GM23338 (cell line): ENCODE results near the gene TSPEAR. TPM values are rescaled to one million over a fixed set of nuclear protein-coding genes. Genes with fewer than 3 reads are reported as not detected.

ENCODE experiments used
- ATAC-seq: fragments of 200-7000 bp; cut with Tn5 transposase; 3 replicates; pipeline ENCODE4 v1.9.1; 2020
- DNase-seq: peaks from one replicate; pipeline ENCODE4 v3.0.0-alpha.2; 2015; ENCODE audit warnings: low spot score
- H2AFZ ChIP-seq: fragments of 200-600 bp; sonication (generic); 2 replicates; pipeline ENCODE4 v1.8.0; 2016; ENCODE audit warnings: antibody characterized with exemption, mild to moderate bottlenecking, moderate library complexity
- H3F3A ChIP-seq: fragments of 200-600 bp; sonication (generic); replicated peaks from 2 replicates; pipeline ENCODE4 v1.8.0; 2017; ENCODE audit warnings: antibody characterized with exemption, mixed run types, low read depth
- H3K27ac ChIP-seq: fragments of 200-600 bp; sonication (generic); 2 replicates; pipeline ENCODE4 v1.6.1; 2016; ENCODE audit warnings: low read depth
- H3K27me3 ChIP-seq: fragments of 200-600 bp; sonication (generic); 2 replicates; pipeline ENCODE4 v1.8.0; 2016; ENCODE audit warnings: mild to moderate bottlenecking, mixed run types, moderate library complexity; ENCODE audit not compliant: insufficient read depth
- H3K36me3 ChIP-seq: fragments of 200-600 bp; sonication (generic); 2 replicates; pipeline ENCODE4 v1.8.0; 2016; ENCODE audit warnings: mild to moderate bottlenecking; ENCODE audit not compliant: insufficient read depth
- H3K4me1 ChIP-seq: fragments of 200-600 bp; sonication (generic); 2 replicates; pipeline ENCODE4 v1.8.0; 2016; ENCODE audit warnings: mild to moderate bottlenecking, moderate library complexity; ENCODE audit not compliant: insufficient read depth
- H3K4me2 ChIP-seq: fragments of 200-600 bp; sonication (generic); 2 replicates; pipeline ENCODE4 v1.7.1; 2017; ENCODE audit warnings: mixed run types
- H3K4me3 ChIP-seq: fragments of 200-600 bp; sonication (generic); 2 replicates; pipeline ENCODE4 v1.6.1; 2016; ENCODE audit warnings: mixed run types
- H3K79me2 ChIP-seq: fragments of 200-600 bp; sonication (generic); replicated peaks from 2 replicates; pipeline ENCODE4 v1.8.0; 2017; ENCODE audit warnings: mild to moderate bottlenecking; ENCODE audit not compliant: insufficient read depth
- H3K9me2 ChIP-seq: fragments of 200-600 bp; sonication (generic); 2 replicates; pipeline ENCODE4 v1.8.0; 2017; ENCODE audit not compliant: insufficient read depth
- H4K20me1 ChIP-seq: fragments of 200-600 bp; sonication (generic); replicated peaks from 2 replicates; pipeline ENCODE4 v1.8.0; 2017; ENCODE audit warnings: mild to moderate bottlenecking; ENCODE audit not compliant: insufficient read depth
- H3K27ac Mint-ChIP-seq: 2 replicates; pipeline ENCODE4 v1.8.0; 2020; ENCODE audit warnings: inconsistent platforms, mild to moderate bottlenecking, moderate library complexity, mixed read lengths
- H3K27me3 Mint-ChIP-seq: 3 replicates; pipeline ENCODE4 v1.8.0; 2022; ENCODE audit warnings: low read depth, mild to moderate bottlenecking, moderate library complexity, mixed read lengths, inconsistent platforms; ENCODE audit not compliant: insufficient read depth, poor library complexity
- H3K36me3 Mint-ChIP-seq: 3 replicates; pipeline ENCODE4 v1.8.0; 2021; ENCODE audit warnings: low read depth, mild to moderate bottlenecking, inconsistent platforms, moderate library complexity, mixed read lengths
- H3K4me1 Mint-ChIP-seq: 3 replicates; pipeline ENCODE4 v1.8.0; 2020; ENCODE audit warnings: mild to moderate bottlenecking, inconsistent platforms, mixed read lengths
- H3K4me3 Mint-ChIP-seq: 3 replicates; pipeline ENCODE4 v1.8.0; 2021; ENCODE audit warnings: moderate library complexity, mild to moderate bottlenecking, inconsistent platforms, mixed read lengths
- H3K9me3 Mint-ChIP-seq: 3 replicates; pipeline ENCODE4 v1.8.0; 2020; ENCODE audit warnings: moderate library complexity, mild to moderate bottlenecking, inconsistent platforms, mixed read lengths
- CREB1 ChIP-seq: fragments of 250-450 bp; sonication (Bioruptor Pico); IDR thresholded peaks from 2 replicates; pipeline ENCODE4 v1.5.0; 2020; ENCODE audit warnings: low read depth, mild to moderate bottlenecking, moderate library complexity
- EZH2 ChIP-seq: fragments of 200-600 bp; sonication (generic); IDR thresholded peaks from one replicate; pipeline ENCODE4 v1.8.0; 2017; ENCODE audit warnings: antibody characterized with exemption, mild to moderate bottlenecking, low read depth; ENCODE audit not compliant: unreplicated experiment
- EZH2phosphoT487 ChIP-seq: fragments of 200-600 bp; sonication (generic); IDR thresholded peaks from one replicate; pipeline ENCODE4 v1.8.1; 2018; ENCODE audit warnings: antibody characterized with exemption; ENCODE audit not compliant: unreplicated experiment
- JUNB ChIP-seq: IDR thresholded peaks from one replicate; pipeline ENCODE4 v1.6.1; 2016; ENCODE audit warnings: antibody characterized with exemption; ENCODE audit not compliant: unreplicated experiment
- NANOG ChIP-seq: IDR thresholded peaks from 2 replicates; pipeline ENCODE4 v1.6.1; 2016; ENCODE audit warnings: antibody characterized with exemption, borderline replicate concordance
- POLR2AphosphoS5 ChIP-seq: IDR thresholded peaks from 2 replicates; pipeline ENCODE4 v1.6.1; 2016; ENCODE audit warnings: antibody characterized with exemption, low read depth
- STAT1 ChIP-seq: IDR thresholded peaks from one replicate; pipeline ENCODE4 v1.6.1; 2016; ENCODE audit warnings: antibody characterized with exemption; ENCODE audit not compliant: unreplicated experiment
- ZNF114 ChIP-seq: fragments of 250-450 bp; sonication (Bioruptor Pico); IDR thresholded peaks from 2 replicates; pipeline ENCODE4 v1.5.0; 2020; ENCODE audit warnings: mild to moderate bottlenecking, moderate library complexity
- ZNF331 ChIP-seq: fragments of 250-450 bp; sonication (Bioruptor Pico); IDR thresholded peaks from 2 replicates; pipeline ENCODE4 v1.5.0; 2020; ENCODE audit warnings: low read depth, mild to moderate bottlenecking, moderate library complexity
- polyA plus RNA-seq: library from polyadenylated mRNA; unstranded; fragments of >200 nt; fragmentation: Nextera tagmentation; extraction: Ambion mirVana; gene quantifications from 2 replicates; pipeline ENCODE4 v1.2.1, GENCODE V29; 2016
- total RNA-seq: library from RNA; depleted of rRNA; stranded (reverse); fragments of >200 nt; shearing (Covaris generic); gene quantifications from 2 replicates; pipeline ENCODE4 v1.2.3, GENCODE V29; 2014
- TF ChIP-seq, protein P1 (sequence below), 2 experiments: fragments of 200-600 bp in 1 of 2; sonication (generic) in 1 of 2; conservative IDR thresholded peaks; 2 replicates each; pipeline versions ENCODE4 v1.5.1 to v1.6.1; 2016 to 2017; ENCODE audit warnings: antibody characterized with exemption in 2 of 2, low read depth in 2 of 2, mild to moderate bottlenecking in 2 of 2, moderate library complexity in 1 of 2
- TF ChIP-seq, protein P2 (sequence below): IDR thresholded peaks from 2 replicates; pipeline ENCODE4 v1.6.1; 2016; ENCODE audit warnings: antibody characterized with exemption
- TF ChIP-seq, protein P3 (sequence below): fragments of 250-450 bp; sonication (Bioruptor Pico); IDR thresholded peaks from 2 replicates; pipeline ENCODE4 v1.5.0; 2020; ENCODE audit warnings: mild to moderate bottlenecking, moderate library complexity
- TF ChIP-seq, protein P4 (sequence below): IDR thresholded peaks from one replicate; pipeline ENCODE4 v1.6.1; 2018; ENCODE audit warnings: antibody characterized with exemption; ENCODE audit not compliant: unreplicated experiment

The TSPEAR gene
- total and polyA plus RNA-seq, 2 experiments from 2014 or later = 0.35 to 0.92 TPM

DNA sequence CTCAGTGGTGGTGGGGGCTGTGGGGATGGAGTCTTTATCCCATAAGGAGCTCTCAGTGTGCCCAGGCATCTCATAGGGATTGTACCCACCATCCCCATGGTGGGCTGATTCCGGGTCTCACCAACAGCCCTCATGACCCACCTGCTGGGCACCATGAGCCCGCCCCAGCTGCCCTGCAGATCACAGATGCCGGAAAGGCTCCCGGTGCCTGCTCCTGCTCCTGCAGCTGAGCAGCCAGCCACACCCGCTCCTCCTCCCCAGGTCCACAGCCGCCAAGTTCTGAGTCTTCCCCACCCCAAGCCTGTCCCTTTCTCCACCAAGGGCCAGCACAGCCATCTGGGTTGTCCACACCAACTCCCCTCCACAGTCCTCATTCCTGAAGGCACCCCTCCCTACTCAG lies 15.5 kb upstream of the TSPEAR start:
- H3K79me2 ChIP-seq = no peaks in the 10 kb centered on the region
- H3K4me1 ChIP-seq = peaks cover 12% of the 10 kb centered on the region
- peaks cover 22% of the 10 kb centered on the region for H3K27me3 ChIP-seq
- DNase-seq (no peak), ATAC-seq (no peak)
- Mint-ChIP-seq H3K27me3 (peaks cover 29% of the 10 kb centered on the region), H3K36me3 (peaks cover 9% of the 10 kb centered on the region; the same call in 1 of the 3 replicates), H3K4me1 (peaks cover 15% of the 10 kb centered on the region), H3K9me3 (peaks cover 7% of the 10 kb centered on the region; the same call in 2 of the 3 replicates), H3K27ac (no peak overlapping the region), H3K4me3 (no peak overlapping the region)
- no peak overlapping the region for H3K4me2 ChIP-seq
- H3F3A ChIP-seq = 0 out of 2 replicates have a peak, but pooled peaks cover 7% of the 10 kb centered on the region
- H3K36me3 ChIP-seq = no peaks in the 10 kb centered on the region
- H3K9me2 ChIP-seq = no peaks in the 10 kb centered on the region
- no peak overlapping the region for H3K27ac ChIP-seq
- H4K20me1 ChIP-seq = no peaks in the 10 kb centered on the region
- no peak for TF ChIP-seq ZNF114 (CRISPR knock-in tag)
- TF ChIP-seq, protein P1, sequence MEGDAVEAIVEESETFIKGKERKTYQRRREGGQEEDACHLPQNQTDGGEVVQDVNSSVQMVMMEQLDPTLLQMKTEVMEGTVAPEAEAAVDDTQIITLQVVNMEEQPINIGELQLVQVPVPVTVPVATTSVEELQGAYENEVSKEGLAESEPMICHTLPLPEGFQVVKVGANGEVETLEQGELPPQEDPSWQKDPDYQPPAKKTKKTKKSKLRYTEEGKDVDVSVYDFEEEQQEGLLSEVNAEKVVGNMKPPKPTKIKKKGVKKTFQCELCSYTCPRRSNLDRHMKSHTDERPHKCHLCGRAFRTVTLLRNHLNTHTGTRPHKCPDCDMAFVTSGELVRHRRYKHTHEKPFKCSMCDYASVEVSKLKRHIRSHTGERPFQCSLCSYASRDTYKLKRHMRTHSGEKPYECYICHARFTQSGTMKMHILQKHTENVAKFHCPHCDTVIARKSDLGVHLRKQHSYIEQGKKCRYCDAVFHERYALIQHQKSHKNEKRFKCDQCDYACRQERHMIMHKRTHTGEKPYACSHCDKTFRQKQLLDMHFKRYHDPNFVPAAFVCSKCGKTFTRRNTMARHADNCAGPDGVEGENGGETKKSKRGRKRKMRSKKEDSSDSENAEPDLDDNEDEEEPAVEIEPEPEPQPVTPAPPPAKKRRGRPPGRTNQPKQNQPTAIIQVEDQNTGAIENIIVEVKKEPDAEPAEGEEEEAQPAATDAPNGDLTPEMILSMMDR (conservative IDR thresholded peaks at IDR 0.05; ENCODE audit: low read depth in 2 of 2) = no peak
- TF ChIP-seq EZH2phosphoT487 = no peak
- TF ChIP-seq POLR2AphosphoS5 = no peak
- TF ChIP-seq, protein P2, sequence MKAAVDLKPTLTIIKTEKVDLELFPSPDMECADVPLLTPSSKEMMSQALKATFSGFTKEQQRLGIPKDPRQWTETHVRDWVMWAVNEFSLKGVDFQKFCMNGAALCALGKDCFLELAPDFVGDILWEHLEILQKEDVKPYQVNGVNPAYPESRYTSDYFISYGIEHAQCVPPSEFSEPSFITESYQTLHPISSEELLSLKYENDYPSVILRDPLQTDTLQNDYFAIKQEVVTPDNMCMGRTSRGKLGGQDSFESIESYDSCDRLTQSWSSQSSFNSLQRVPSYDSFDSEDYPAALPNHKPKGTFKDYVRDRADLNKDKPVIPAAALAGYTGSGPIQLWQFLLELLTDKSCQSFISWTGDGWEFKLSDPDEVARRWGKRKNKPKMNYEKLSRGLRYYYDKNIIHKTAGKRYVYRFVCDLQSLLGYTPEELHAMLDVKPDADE = no peak
- no peak for TF ChIP-seq EZH2
- TF ChIP-seq STAT1 = no peak
- TF ChIP-seq ZNF331 (CRISPR knock-in tag) = no peak
- TF ChIP-seq CREB1 = no peak
- TF ChIP-seq, protein P3, sequence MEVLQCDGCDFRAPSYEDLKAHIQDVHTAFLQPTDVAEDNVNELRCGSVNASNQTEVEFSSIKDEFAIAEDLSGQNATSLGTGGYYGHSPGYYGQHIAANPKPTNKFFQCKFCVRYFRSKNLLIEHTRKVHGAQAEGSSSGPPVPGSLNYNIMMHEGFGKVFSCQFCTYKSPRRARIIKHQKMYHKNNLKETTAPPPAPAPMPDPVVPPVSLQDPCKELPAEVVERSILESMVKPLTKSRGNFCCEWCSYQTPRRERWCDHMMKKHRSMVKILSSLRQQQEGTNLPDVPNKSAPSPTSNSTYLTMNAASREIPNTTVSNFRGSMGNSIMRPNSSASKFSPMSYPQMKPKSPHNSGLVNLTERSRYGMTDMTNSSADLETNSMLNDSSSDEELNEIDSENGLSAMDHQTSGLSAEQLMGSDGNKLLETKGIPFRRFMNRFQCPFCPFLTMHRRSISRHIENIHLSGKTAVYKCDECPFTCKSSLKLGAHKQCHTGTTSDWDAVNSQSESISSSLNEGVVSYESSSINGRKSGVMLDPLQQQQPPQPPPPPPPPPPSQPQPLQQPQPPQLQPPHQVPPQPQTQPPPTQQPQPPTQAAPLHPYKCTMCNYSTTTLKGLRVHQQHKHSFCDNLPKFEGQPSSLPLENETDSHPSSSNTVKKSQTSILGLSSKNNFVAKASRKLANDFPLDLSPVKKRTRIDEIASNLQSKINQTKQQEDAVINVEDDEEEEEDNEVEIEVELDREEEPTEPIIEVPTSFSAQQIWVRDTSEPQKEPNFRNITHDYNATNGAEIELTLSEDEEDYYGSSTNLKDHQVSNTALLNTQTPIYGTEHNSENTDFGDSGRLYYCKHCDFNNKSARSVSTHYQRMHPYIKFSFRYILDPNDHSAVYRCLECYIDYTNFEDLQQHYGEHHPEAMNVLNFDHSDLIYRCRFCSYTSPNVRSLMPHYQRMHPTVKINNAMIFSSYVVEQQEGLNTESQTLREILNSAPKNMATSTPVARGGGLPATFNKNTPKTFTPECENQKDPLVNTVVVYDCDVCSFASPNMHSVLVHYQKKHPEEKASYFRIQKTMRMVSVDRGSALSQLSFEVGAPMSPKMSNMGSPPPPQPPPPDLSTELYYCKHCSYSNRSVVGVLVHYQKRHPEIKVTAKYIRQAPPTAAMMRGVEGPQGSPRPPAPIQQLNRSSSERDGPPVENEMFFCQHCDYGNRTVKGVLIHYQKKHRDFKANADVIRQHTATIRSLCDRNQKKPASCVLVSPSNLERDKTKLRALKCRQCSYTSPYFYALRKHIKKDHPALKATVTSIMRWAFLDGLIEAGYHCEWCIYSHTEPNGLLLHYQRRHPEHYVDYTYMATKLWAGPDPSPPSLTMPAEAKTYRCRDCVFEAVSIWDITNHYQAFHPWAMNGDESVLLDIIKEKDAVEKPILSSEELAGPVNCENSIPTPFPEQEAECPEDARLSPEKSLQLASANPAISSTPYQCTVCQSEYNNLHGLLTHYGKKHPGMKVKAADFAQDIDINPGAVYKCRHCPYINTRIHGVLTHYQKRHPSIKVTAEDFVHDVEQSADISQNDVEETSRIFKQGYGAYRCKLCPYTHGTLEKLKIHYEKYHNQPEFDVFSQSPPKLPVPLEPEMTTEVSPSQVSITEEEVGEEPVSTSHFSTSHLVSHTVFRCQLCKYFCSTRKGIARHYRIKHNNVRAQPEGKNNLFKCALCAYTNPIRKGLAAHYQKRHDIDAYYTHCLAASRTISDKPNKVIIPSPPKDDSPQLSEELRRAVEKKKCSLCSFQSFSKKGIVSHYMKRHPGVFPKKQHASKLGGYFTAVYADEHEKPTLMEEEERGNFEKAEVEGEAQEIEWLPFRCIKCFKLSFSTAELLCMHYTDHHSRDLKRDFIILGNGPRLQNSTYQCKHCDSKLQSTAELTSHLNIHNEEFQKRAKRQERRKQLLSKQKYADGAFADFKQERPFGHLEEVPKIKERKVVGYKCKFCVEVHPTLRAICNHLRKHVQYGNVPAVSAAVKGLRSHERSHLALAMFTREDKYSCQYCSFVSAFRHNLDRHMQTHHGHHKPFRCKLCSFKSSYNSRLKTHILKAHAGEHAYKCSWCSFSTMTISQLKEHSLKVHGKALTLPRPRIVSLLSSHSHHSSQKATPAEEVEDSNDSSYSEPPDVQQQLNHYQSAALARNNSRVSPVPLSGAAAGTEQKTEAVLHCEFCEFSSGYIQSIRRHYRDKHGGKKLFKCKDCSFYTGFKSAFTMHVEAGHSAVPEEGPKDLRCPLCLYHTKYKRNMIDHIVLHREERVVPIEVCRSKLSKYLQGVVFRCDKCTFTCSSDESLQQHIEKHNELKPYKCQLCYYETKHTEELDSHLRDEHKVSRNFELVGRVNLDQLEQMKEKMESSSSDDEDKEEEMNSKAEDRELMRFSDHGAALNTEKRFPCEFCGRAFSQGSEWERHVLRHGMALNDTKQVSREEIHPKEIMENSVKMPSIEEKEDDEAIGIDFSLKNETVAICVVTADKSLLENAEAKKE (CRISPR knock-in tag) = no peak
- no peak for TF ChIP-seq JUNB
- TF ChIP-seq, protein P4, sequence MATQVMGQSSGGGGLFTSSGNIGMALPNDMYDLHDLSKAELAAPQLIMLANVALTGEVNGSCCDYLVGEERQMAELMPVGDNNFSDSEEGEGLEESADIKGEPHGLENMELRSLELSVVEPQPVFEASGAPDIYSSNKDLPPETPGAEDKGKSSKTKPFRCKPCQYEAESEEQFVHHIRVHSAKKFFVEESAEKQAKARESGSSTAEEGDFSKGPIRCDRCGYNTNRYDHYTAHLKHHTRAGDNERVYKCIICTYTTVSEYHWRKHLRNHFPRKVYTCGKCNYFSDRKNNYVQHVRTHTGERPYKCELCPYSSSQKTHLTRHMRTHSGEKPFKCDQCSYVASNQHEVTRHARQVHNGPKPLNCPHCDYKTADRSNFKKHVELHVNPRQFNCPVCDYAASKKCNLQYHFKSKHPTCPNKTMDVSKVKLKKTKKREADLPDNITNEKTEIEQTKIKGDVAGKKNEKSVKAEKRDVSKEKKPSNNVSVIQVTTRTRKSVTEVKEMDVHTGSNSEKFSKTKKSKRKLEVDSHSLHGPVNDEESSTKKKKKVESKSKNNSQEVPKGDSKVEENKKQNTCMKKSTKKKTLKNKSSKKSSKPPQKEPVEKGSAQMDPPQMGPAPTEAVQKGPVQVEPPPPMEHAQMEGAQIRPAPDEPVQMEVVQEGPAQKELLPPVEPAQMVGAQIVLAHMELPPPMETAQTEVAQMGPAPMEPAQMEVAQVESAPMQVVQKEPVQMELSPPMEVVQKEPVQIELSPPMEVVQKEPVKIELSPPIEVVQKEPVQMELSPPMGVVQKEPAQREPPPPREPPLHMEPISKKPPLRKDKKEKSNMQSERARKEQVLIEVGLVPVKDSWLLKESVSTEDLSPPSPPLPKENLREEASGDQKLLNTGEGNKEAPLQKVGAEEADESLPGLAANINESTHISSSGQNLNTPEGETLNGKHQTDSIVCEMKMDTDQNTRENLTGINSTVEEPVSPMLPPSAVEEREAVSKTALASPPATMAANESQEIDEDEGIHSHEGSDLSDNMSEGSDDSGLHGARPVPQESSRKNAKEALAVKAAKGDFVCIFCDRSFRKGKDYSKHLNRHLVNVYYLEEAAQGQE = no peak
- TF ChIP-seq NANOG = no peak
- no peak overlapping the region for H3K4me3 ChIP-seq
- no peak overlapping the region for H2AFZ ChIP-seq
